Left ventricle myocardium inferior (tissue), 1 donor: Measurements from ENCODE around the gene SNRPD3. TPM values are rescaled to one million over a fixed set of nuclear protein-coding genes. Genes with fewer than 3 reads are reported as not detected.
"Not testable (repeated sequence)": the region's sequence is repeated elsewhere in the genome, so short reads cannot be mapped to it uniquely, and the experiment has no call there.

Source experiments
- DNase-seq: peaks from one replicate; pipeline ENCODE4 v3.0.0-alpha.2; 2020
- H3K27ac ChIP-seq: fragments of 200-600 bp; replicated peaks from 2 replicates; pipeline ENCODE4 v1.8.0; 2021
- H3K27me3 ChIP-seq: fragments of 200-600 bp; 2 replicates; pipeline ENCODE4 v1.8.0; 2021; ENCODE audit warnings: low read depth
- H3K36me3 ChIP-seq: fragments of 200-600 bp; 2 replicates; pipeline ENCODE4 v1.8.0; 2021
- H3K4me1 ChIP-seq: fragments of 200-600 bp; 2 replicates; pipeline ENCODE4 v1.8.0; 2021
- H3K4me3 ChIP-seq: fragments of 200-600 bp; 2 replicates; pipeline ENCODE4 v1.8.0; 2021; ENCODE audit warnings: mild to moderate bottlenecking, moderate library complexity
- H3K9me3 ChIP-seq: fragments of 200-600 bp; replicated peaks from 2 replicates; pipeline ENCODE4 v1.8.0; 2021
- CTCF ChIP-seq: fragments of 200-600 bp; IDR thresholded peaks from 2 replicates; pipeline ENCODE4 v1.8.0; 2021; ENCODE audit warnings: antibody characterized with exemption, mild to moderate bottlenecking, borderline replicate concordance
- intact Hi-C: fragments of 100-400 bp; cut with micrococcal nuclease; formaldehyde crosslinking; loops from one replicate; pipeline ENCODE4 v1.11.0; 2022
- total RNA-seq: library from RNA; stranded (reverse); fragmentation: NEBNext Ultra II Directional; extraction: Animal tissue kit (Norgen Biotek cat#: 25700); gene quantifications from one replicate; pipeline ENCODE4 v1.2.1, GENCODE V29; 2021
- donor health status: DM: no; HTN: yes; CAD: no; lungs with severe emphysema.

Gene SNRPD3
- total RNA-seq, 1 donor from 2014 or later = 69.9 TPM

- peaks cover 14% of the 10 kb centered on the region for H3K4me1 ChIP-seq
- peak; percentile 77 for DNase-seq
- no peak overlapping the region for H3K4me3 ChIP-seq
- peak overlapping the region; percentile 33 for H3K27ac ChIP-seq
- TF ChIP-seq CTCF = peak; percentile 86
- intact Hi-C loops = loop anchor here (10.0 kb wide), 1 partner anchor 201 kb away; no protein-coding TSS in a partner anchor
- no peaks in the 10 kb centered on the region for H3K9me3 ChIP-seq
- no peaks in the 10 kb centered on the region for H3K36me3 ChIP-seq
- no peaks in the 10 kb centered on the region for H3K27me3 ChIP-seq
Measured at GRCh38 chr22:24525416-24526037, 30.3 kb upstream of the SNRPD3 start.

GRCh38 chr22:24526191-24526590 is 29.6 kb upstream of the SNRPD3 start:
- TF ChIP-seq CTCF = no peak
- no peak overlapping the region for H3K4me3 ChIP-seq
- H3K9me3 ChIP-seq = no peaks in the 10 kb centered on the region
- intact Hi-C loops = loop anchor here (10.0 kb wide), 1 partner anchor 201 kb away; no protein-coding TSS in a partner anchor
- DNase-seq = no peak
- H3K27me3 ChIP-seq = no peaks in the 10 kb centered on the region
- no peaks in the 10 kb centered on the region for H3K36me3 ChIP-seq
- peaks cover 14% of the 10 kb centered on the region for H3K4me1 ChIP-seq
- no peak overlapping the region for H3K27ac ChIP-seq

GRCh38 chr22:24529898-24530297 is 25.9 kb upstream of the SNRPD3 start:
- H3K4me3 ChIP-seq = no peak overlapping the region
- TF ChIP-seq CTCF = no peak
- no peak for DNase-seq
- H3K27ac ChIP-seq = no peak overlapping the region
- intact Hi-C loops = loop anchor here (10.0 kb wide), 1 partner anchor 205 kb away; no protein-coding TSS in a partner anchor
- peaks cover 15% of the 10 kb centered on the region for H3K4me1 ChIP-seq
- no peaks in the 10 kb centered on the region for H3K27me3 ChIP-seq
- no peaks in the 10 kb centered on the region for H3K36me3 ChIP-seq
- no peaks in the 10 kb centered on the region for H3K9me3 ChIP-seq

GRCh38 chr22:24530968-24531367 is 24.8 kb upstream of the SNRPD3 start:
- H3K4me3 ChIP-seq, H3K4me1 ChIP-seq, H3K36me3 ChIP-seq, DNase-seq, H3K27me3 ChIP-seq, intact Hi-C loops, H3K27ac ChIP-seq, H3K9me3 ChIP-seq: not testable (repeated sequence)

- Histone ChIP-seq H3K4me3 (no peak overlapping the region), H3K36me3 (no peaks in the 10 kb centered on the region), H3K4me1 (peaks cover 14% of the 10 kb centered on the region), H3K27ac (no peak overlapping the region), H3K9me3 (no peaks in the 10 kb centered on the region), H3K27me3 (no peaks in the 10 kb centered on the region)
- no peak for TF ChIP-seq CTCF
- intact Hi-C loops = no loop called here
- DNase-seq = no peak
Measured at GRCh38 chr22:24532075-24532474, 23.7 kb upstream of the SNRPD3 start.

GRCh38 chr22:24535348-24535747 is 20.5 kb upstream of the SNRPD3 start:
- no peaks in the 10 kb centered on the region for H3K27me3 ChIP-seq
- peaks cover 19% of the 10 kb centered on the region for H3K36me3 ChIP-seq
- intact Hi-C loops = no loop called here
- no peaks in the 10 kb centered on the region for H3K9me3 ChIP-seq
- H3K27ac ChIP-seq = no peak overlapping the region
- DNase-seq = no peak
- TF ChIP-seq CTCF = no peak
- peaks cover 18% of the 10 kb centered on the region for H3K4me1 ChIP-seq
- no peak overlapping the region for H3K4me3 ChIP-seq
